Left lung (tissue), 10 donors: ENCODE measurements around the gene INKA2. TPM values are rescaled to one million over a fixed set of nuclear protein-coding genes. Genes with fewer than 3 reads are reported as not detected.

ENCODE experiments used
- ATAC-seq: fragments of 200-7000 bp; cut with Tn5 transposase; one replicate; pipeline ENCODE4 v1.9.1; 2020; ENCODE audit warnings: moderate library complexity
- DNase-seq, 4 donors: peaks; one replicate each; pipeline ENCODE4 v3.0.0-alpha.2; 2013 to 2020
- H3K27ac ChIP-seq, 2 donors: fragments of 200-600 bp; sonication (generic) in 1 of 2; one replicate each; pipeline versions ENCODE4 v1.5.0 to v1.8.0; 2020 to 2021
- H3K27me3 ChIP-seq, 2 donors: fragments of 200-600 bp; sonication (generic) in 1 of 2; one replicate each; pipeline versions ENCODE4 v1.5.0 to v1.8.0; 2020 to 2021
- H3K36me3 ChIP-seq, 2 donors: fragments of 200-600 bp; sonication (generic) in 1 of 2; one replicate each; pipeline versions ENCODE4 v1.5.0 to v1.8.0; 2020 to 2021
- H3K4me1 ChIP-seq, 2 donors: fragments of 200-600 bp; one replicate each; pipeline ENCODE4 v1.8.0; 2021
- H3K4me3 ChIP-seq, 2 donors: fragments of 200-600 bp; sonication (generic) in 1 of 2; one replicate each; pipeline versions ENCODE4 v1.5.0 to v1.8.0; 2020 to 2021; ENCODE audit warnings: mild to moderate bottlenecking in 1 of 2
- H3K9me3 ChIP-seq, 2 donors: fragments of 200-600 bp; sonication (generic) in 1 of 2; one replicate each; pipeline versions ENCODE4 v1.5.0 to v1.8.0; 2020 to 2021
- CTCF ChIP-seq, 2 donors: fragments of 200-600 bp; sonication (generic) in 1 of 2; IDR thresholded peaks; one replicate each; pipeline versions ENCODE4 v1.5.0 to v1.8.0; 2021; ENCODE audit warnings: antibody characterized with exemption in 2 of 2
- intact Hi-C, 2 donors: fragments of 100-400 bp; cut with DNase I; formaldehyde crosslinking; loops; one replicate each; pipeline versions ENCODE4 v1.11.2 to v1.14.2; 2022
- polyA plus RNA-seq, 6 donors: library from polyadenylated mRNA; unstranded; fragments of 120-200 nt; gene quantifications; one replicate each; pipeline ENCODE4 v1.2.1, GENCODE V29; 2013; ENCODE audit not compliant: insufficient read length in 6 of 6
- total RNA-seq, 2 donors: library from RNA; stranded (reverse); fragmentation: NEBNext Ultra II Directional; extraction: Animal tissue kit (Norgen Biotek cat#: 25700); gene quantifications; one replicate each; pipeline ENCODE4 v1.2.1, GENCODE V29; 2021
- donor health status: DM: no; HTN: yes; CAD: no.
- donor health status: DM: no; HTN: no; CAD: no.

Gene INKA2
- total and polyA plus RNA-seq, 8 donors = 3.4 to 13.8 (median 5.1) TPM

GRCh38 chr1:111729946-111730681, 9.1 kb downstream of the INKA2 start:
- H3K4me1 ChIP-seq = peaks cover 0 to 38% of the 10 kb centered on the region in 2 donors
- TF ChIP-seq CTCF (IDR thresholded peaks at IDR 0.05) = no peak
- no peak overlapping the region for H3K27ac ChIP-seq
- H3K36me3 ChIP-seq = peaks cover 0 to 13% of the 10 kb centered on the region in 2 donors
- no peaks in the 10 kb centered on the region for H3K27me3 ChIP-seq
- intact Hi-C loops = no loop called here
- H3K9me3 ChIP-seq = no peaks in the 10 kb centered on the region
- no peak for ATAC-seq
- no peak for DNase-seq
- no peak overlapping the region for H3K4me3 ChIP-seq

GRCh38 chr1:111729271-111729921, 9.8 kb downstream of the INKA2 start:
- Histone ChIP-seq H3K36me3 (peaks cover 0 to 13% of the 10 kb centered on the region in 2 donors), H3K4me3 (no peak overlapping the region), H3K4me1 (peaks cover 0 to 31% of the 10 kb centered on the region in 2 donors), H3K9me3 (no peaks in the 10 kb centered on the region), H3K27me3 (no peaks in the 10 kb centered on the region), H3K27ac (no peak overlapping the region)
- DNase-seq (no peak), ATAC-seq (no peak)
- intact Hi-C loops = no loop called here
- no peak for TF ChIP-seq CTCF (IDR thresholded peaks at IDR 0.05)

GRCh38 chr1:111727056-111727455, 12.1 kb downstream of the INKA2 start:
- no peak for DNase-seq
- H3K4me3 ChIP-seq = no peak overlapping the region
- H3K27me3 ChIP-seq = no peaks in the 10 kb centered on the region
- no peak for TF ChIP-seq CTCF (IDR thresholded peaks at IDR 0.05)
- H3K27ac ChIP-seq = no peak overlapping the region
- H3K4me1 ChIP-seq = peaks cover 0 to 25% of the 10 kb centered on the region in 2 donors
- ATAC-seq = no peak
- peaks cover 0 to 13% of the 10 kb centered on the region in 2 donors for H3K36me3 ChIP-seq
- intact Hi-C loops = no loop called here
- no peaks in the 10 kb centered on the region for H3K9me3 ChIP-seq

- H3K4me1 ChIP-seq = peaks cover 11 to 38% of the 10 kb centered on the region in 2 donors
- ATAC-seq = peak; percentile 49
- no peaks in the 10 kb centered on the region for H3K27me3 ChIP-seq
- H3K36me3 ChIP-seq = peaks cover 0 to 13% of the 10 kb centered on the region in 2 donors
- no peak overlapping the region for H3K27ac ChIP-seq
- DNase-seq = no peak
- no peaks in the 10 kb centered on the region for H3K9me3 ChIP-seq
- TF ChIP-seq CTCF (IDR thresholded peaks at IDR 0.05) = no peak
- H3K4me3 ChIP-seq = no peak overlapping the region
- intact Hi-C loops = no loop called here
These were observed 14.0 kb downstream of the INKA2 start for GRCh38 chr1:111725192-111725591.

- ATAC-seq (no peak), DNase-seq (no peak)
- TF ChIP-seq CTCF (IDR thresholded peaks at IDR 0.05) = no peak
- Histone ChIP-seq H3K4me3 (no peak overlapping the region), H3K36me3 (peaks cover 0 to 13% of the 10 kb centered on the region in 2 donors), H3K27ac (no peak overlapping the region), H3K9me3 (no peaks in the 10 kb centered on the region), H3K27me3 (no peaks in the 10 kb centered on the region), H3K4me1 (peaks cover 12 to 46% of the 10 kb centered on the region in 2 donors)
- intact Hi-C loops = no loop called here
These were observed 15.3 kb downstream of the INKA2 start for GRCh38 chr1:111723871-111724270.
